K562 (cell line): ENCODE results near the gene RTN4. TPM values are rescaled to one million over a fixed set of nuclear protein-coding genes. Genes with fewer than 3 reads are reported as not detected.

ENCODE experiments used
- CEBPG ChIP-seq, 3 experiments: fragments of 200-800 bp in 1 of 3; sonication (Bioruptor generic) in 1 of 3; sonication (generic) in 1 of 3; formaldehyde crosslinking in 1 of 3; IDR thresholded peaks in 2 of 3; conservative IDR thresholded peaks in 1 of 3; 2 replicates each; pipeline versions ENCODE4 v1.6.1 to v1.8.0; 2016 to 2022; ENCODE audit warnings: missing compliant biosample characterization in 2 of 3, missing genetic modification characterization in 2 of 3, mild to moderate bottlenecking in 1 of 3, missing genetic modification reagents in 1 of 3
- IRF2 ChIP-seq: sonication (generic); formaldehyde crosslinking; IDR thresholded peaks from 2 replicates; pipeline ENCODE4 v1.8.1; 2022; ENCODE audit warnings: mild to moderate bottlenecking, missing genetic modification reagents
- NONO ChIP-seq, 2 experiments: fragments of 200-400 bp in 1 of 2; fragments of 450-650 bp in 1 of 2; formaldehyde crosslinking in 1 of 2; IDR thresholded peaks; 2 replicates each; pipeline ENCODE4 v1.6.1; 2017; ENCODE audit warnings: low read depth in 2 of 2, mild to moderate bottlenecking in 2 of 2, moderate library complexity in 2 of 2, low read length in 1 of 2
- PML ChIP-seq: IDR thresholded peaks from 2 replicates; pipeline ENCODE4 v1.6.1; 2012; ENCODE audit warnings: low read length, inconsistent platforms
- RBFOX2 ChIP-seq: fragments of 200-400 bp; formaldehyde crosslinking; IDR thresholded peaks from 2 replicates; pipeline ENCODE4 v1.6.1; 2017; ENCODE audit warnings: low read depth, mild to moderate bottlenecking, low read length, moderate library complexity
- TAF7 ChIP-seq: fragments of 450-650 bp; IDR thresholded peaks from 2 replicates; pipeline ENCODE4 v1.6.1; 2016; ENCODE audit warnings: missing genetic modification characterization, missing compliant biosample characterization
- ZNF316 ChIP-seq: fragments of 450-650 bp; IDR thresholded peaks from 2 replicates; pipeline ENCODE4 v1.6.1; 2016
- polyA plus RNA-seq, 8 experiments: library from polyadenylated mRNA; depleted of rRNA in 4 of 8; stranded (reverse) in 5 of 8; unstranded in 3 of 8; fragments of >200 nt; fragmentation: Nextera tagmentation in 2 of 8; fragmentation: Illumina TruSeq in 1 of 8; extraction: Ambion mirVana in 2 of 8; extraction: Trizol in 1 of 8; gene quantifications; 2 replicates each; pipeline versions ENCODE4 v1.2.1 to v1.2.3, GENCODE V29; 2011 to 2014; ENCODE audit warnings: inconsistent platforms in 1 of 8, missing spikeins in 1 of 8
- total RNA-seq, 7 experiments: library from RNA; depleted of rRNA in 6 of 7; stranded (reverse); fragments of >200 nt in 6 of 7; fragmentation: Illumina TruSeq in 2 of 7; extraction: Trizol in 2 of 7; gene quantifications; 2 replicates each; pipeline versions ENCODE4 v1.2.1 to v1.2.3, GENCODE V29; 2011 to 2021; ENCODE audit warnings: low replicate concordance in 1 of 7
- TF ChIP-seq, protein P1 (sequence below): fragments of 450-650 bp; IDR thresholded peaks from 2 replicates; pipeline ENCODE4 v1.6.1; 2017; ENCODE audit warnings: antibody characterized with exemption
- TF ChIP-seq, protein P2 (sequence below): fragments of 250-450 bp; sonication (Bioruptor Pico); IDR thresholded peaks from 2 replicates; pipeline ENCODE4 v1.4.0; 2020; ENCODE audit warnings: mild to moderate bottlenecking, moderate library complexity, borderline replicate concordance

RTN4 gene
- total and polyA plus RNA-seq, 9 of the 15 experiments (the other 6 are each of a cell fraction or from before 2014, with no cell fraction given), result 73.0 to 248 (median 116) TPM

DNA sequence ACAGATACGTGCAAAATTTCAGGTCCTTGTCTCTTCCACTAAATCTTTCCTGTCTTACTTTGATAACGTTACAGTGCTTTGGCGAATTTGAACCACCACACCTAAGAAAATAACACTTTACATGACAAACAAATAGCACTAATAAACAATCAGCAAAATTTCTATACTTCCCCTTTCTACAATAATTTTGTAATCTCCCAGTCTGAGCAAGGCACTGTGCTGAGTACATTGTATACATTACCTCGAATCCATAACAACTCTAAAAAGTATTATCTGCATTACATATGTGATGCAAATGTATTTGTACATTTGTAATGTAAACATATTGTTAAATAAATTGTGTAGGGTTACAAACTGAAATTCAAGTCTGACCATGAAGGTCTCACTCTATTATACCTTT lies 49.9 kb downstream of the RTN4 start (continued):
- TF ChIP-seq CEBPG (CRISPR knock-in tag; IDR thresholded peaks at IDR 0.05) (no peak), CEBPG (tag; conservative IDR thresholded peaks at IDR 0.05 in 1 of 2, IDR thresholded peaks at IDR 0.05 in 1 of 2) (0 out of 4 replicates have a peak, but pooled peaks of 1 of the 2 experiments have one; percentile 13), IRF2 (no peak), RBFOX2 (no peak), TAF7 (no peak), NONO (IDR thresholded peaks at IDR 0.05; ENCODE audit: low read depth in 2 of 2, low read length in 1 of 2) (no peak), PML (peak; percentile 41; the same call in 1 of the 2 replicates), ZNF316 (0 out of 2 replicates have a peak, but pooled peaks have one; percentile 34)
- TF ChIP-seq, protein P1, sequence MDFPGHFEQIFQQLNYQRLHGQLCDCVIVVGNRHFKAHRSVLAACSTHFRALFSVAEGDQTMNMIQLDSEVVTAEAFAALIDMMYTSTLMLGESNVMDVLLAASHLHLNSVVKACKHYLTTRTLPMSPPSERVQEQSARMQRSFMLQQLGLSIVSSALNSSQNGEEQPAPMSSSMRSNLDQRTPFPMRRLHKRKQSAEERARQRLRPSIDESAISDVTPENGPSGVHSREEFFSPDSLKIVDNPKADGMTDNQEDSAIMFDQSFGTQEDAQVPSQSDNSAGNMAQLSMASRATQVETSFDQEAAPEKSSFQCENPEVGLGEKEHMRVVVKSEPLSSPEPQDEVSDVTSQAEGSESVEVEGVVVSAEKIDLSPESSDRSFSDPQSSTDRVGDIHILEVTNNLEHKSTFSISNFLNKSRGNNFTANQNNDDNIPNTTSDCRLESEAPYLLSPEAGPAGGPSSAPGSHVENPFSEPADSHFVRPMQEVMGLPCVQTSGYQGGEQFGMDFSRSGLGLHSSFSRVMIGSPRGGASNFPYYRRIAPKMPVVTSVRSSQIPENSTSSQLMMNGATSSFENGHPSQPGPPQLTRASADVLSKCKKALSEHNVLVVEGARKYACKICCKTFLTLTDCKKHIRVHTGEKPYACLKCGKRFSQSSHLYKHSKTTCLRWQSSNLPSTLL, result no peak
- TF ChIP-seq, protein P2, sequence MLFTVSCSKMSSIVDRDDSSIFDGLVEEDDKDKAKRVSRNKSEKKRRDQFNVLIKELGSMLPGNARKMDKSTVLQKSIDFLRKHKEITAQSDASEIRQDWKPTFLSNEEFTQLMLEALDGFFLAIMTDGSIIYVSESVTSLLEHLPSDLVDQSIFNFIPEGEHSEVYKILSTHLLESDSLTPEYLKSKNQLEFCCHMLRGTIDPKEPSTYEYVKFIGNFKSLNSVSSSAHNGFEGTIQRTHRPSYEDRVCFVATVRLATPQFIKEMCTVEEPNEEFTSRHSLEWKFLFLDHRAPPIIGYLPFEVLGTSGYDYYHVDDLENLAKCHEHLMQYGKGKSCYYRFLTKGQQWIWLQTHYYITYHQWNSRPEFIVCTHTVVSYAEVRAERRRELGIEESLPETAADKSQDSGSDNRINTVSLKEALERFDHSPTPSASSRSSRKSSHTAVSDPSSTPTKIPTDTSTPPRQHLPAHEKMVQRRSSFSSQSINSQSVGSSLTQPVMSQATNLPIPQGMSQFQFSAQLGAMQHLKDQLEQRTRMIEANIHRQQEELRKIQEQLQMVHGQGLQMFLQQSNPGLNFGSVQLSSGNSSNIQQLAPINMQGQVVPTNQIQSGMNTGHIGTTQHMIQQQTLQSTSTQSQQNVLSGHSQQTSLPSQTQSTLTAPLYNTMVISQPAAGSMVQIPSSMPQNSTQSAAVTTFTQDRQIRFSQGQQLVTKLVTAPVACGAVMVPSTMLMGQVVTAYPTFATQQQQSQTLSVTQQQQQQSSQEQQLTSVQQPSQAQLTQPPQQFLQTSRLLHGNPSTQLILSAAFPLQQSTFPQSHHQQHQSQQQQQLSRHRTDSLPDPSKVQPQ, result no peak
